ENCODE results near the gene VENTX.

The VENTX gene

DNA sequence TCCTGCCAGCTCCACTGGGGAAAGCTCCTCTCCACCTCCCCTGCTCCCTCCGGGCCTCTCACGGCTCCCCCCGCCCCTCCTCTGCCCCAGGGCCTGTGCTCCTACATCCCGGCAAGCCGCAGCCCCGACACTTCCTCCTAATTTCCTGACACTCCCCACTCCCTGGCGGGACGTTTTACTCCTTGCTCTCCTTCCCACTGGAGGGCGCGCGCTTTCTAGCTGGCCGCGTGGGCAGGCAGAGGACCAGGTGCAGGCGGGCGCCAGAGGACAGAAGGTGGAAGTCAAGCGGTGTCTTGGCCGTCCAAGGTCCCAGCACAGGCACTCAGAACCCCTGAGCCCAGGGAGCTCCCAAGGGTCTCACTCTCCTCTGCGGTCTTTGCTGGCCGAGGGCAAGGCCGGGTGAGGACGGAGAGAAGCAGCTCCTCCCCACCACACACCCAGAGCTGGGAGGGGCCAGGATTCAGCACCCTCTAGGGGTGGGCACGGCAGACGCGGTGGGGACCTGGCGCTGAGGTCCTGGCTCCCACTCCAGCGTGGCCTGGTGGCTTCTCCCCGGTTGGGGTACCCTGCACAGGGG lies 19.9 kb downstream of the VENTX start:
- peak overlapping the region; percentile 16; the same call in 1 of the 2 replicates for H3K4me3 ChIP-seq (ENCODE audit: low read length)
- H3K27me3 ChIP-seq (ENCODE audit: control insufficient read depth, insufficient read depth, low read length): no peaks in the 10 kb centered on the region
- DNase-seq (ENCODE audit: low read depth, low spot score): no peak
- WGBS (ENCODE audit: insufficient coverage, insufficient read length): no CpG with 5 or more reads among the region's 27 CpGs
- H3K27ac ChIP-seq (ENCODE audit: low read length): no peak overlapping the region
- no peaks in the 10 kb centered on the region for H3K9me3 ChIP-seq (ENCODE audit: control insufficient read depth, insufficient read depth, low read length)
- no peaks in the 10 kb centered on the region; the same call in 1 of the 2 replicates for H3K36me3 ChIP-seq (ENCODE audit: control insufficient read depth, insufficient read depth, low read length)
- peaks cover 11% of the 10 kb centered on the region for H3K4me1 ChIP-seq (ENCODE audit: control insufficient read depth, insufficient read depth, low read length)

DNA sequence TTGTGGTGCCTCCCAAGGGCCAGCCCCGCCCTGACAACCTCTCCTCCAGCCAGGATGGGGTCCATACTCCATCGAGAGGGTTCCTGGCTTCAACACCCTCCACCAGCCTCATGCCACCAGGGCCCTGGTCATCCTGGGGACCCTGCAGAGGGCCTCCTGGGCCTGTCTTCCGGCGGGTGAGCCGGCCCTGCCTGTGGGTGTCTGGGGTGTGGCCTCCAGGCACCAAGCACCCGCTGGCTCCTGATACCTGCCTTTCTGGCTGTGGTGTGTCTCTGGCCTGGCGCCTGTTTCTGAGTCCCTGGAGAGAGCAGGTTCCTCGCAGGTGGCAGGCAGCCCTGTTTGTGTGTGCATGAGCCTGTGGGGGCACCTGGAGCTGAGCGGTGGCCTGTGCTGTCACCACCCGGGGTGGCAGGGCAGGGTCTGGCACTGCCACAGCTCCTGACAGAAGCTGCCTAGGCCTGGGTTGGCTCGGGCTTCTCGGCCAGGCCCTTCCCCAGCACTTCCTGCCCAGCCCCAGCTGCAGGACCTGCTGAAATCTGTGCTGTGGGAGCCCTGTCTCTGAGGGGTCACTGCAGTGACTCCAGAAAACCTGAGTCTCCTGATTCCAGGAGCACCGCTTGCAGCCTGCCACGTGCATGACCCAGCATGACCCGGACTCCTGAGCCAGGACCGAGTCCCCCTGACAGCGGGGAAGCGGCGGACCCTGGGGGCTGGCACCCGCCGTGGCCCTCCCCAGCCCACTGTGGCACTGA lies 20.6 kb downstream of the VENTX start:
- Histone ChIP-seq H3K36me3 (ENCODE audit: control insufficient read depth, insufficient read depth, low read length) (no peaks in the 10 kb centered on the region; the same call in 1 of the 2 replicates), H3K4me1 (ENCODE audit: control insufficient read depth, insufficient read depth, low read length) (peaks cover 11% of the 10 kb centered on the region), H3K27me3 (ENCODE audit: control insufficient read depth, insufficient read depth, low read length) (no peaks in the 10 kb centered on the region), H3K4me3 (ENCODE audit: low read length) (no peak overlapping the region), H3K27ac (ENCODE audit: low read length) (no peak overlapping the region), H3K9me3 (ENCODE audit: control insufficient read depth, insufficient read depth, low read length) (no peaks in the 10 kb centered on the region)
- no peak for DNase-seq (ENCODE audit: low read depth, low spot score)
- no CpG with 5 or more reads among the region's 21 CpGs for WGBS (ENCODE audit: insufficient coverage, insufficient read length)

DNA sequence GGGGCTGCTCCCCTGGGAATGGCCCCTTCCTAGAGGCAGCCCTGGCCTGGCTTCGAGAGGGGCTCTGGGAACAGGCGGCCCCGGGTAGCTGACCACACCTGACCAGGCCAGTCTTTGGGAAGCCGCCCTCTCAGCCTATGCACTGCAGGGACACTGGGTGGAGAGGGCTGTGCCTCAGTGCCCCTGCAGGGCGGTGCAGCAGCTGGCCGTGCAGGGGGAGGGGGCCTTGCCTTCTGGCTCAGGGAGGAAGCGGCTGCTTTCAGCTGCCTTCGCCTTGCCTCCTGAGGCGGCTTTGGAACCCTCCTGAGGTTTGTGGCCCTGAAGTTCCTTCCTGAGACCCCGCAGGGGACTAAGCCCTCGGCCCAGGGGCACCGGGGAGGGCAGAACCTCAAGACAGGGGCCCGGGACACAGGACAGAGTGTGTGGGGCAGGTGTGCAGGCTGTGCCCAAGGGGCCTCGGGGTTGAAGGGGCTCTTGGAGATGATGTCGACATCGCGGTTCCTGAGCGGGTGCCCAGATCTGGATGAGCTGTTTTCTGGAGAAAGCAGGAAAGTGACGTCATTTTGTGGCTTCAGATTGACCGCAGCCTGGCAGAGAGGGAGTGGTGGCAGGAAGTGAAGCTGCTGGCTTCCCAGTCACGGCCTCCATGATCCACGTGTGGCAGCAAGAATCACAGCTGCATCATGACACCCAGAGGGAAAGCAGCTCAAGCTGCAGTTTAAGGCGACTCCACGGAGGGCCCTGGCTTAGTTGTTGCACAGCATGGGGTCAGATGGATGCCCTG lies 21.4 kb downstream of the VENTX start:
- Histone ChIP-seq H3K4me1 (ENCODE audit: control insufficient read depth, insufficient read depth, low read length) (peaks cover 11% of the 10 kb centered on the region), H3K9me3 (ENCODE audit: control insufficient read depth, insufficient read depth, low read length) (no peaks in the 10 kb centered on the region), H3K27me3 (ENCODE audit: control insufficient read depth, insufficient read depth, low read length) (no peaks in the 10 kb centered on the region), H3K27ac (ENCODE audit: low read length) (no peak overlapping the region), H3K36me3 (ENCODE audit: control insufficient read depth, insufficient read depth, low read length) (no peaks in the 10 kb centered on the region; the same call in 1 of the 2 replicates), H3K4me3 (ENCODE audit: low read length) (no peak overlapping the region)
- no peak for DNase-seq (ENCODE audit: low read depth, low spot score)
- WGBS (ENCODE audit: insufficient coverage, insufficient read length): no CpG with 5 or more reads among the region's 24 CpGs

DNA sequence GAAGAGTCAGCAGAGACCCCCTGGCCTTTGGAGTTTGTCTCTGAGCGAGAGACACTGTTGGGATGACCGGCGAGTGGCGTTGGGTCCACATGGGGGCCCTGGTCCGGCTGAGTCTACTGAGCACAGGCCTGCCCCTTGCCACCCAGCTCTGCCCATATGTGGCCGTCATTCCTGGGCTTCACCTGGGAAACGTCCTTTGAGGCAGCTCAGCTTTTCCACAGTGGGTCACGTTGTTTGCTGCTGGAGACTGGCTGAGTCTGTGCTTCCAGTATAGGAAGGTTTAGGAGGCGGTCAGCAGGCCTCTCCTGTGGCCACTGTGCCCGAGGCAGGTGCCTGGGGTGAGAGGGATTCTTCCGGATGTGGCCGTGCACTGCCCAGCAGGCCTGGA lies 21.9 kb downstream of the VENTX start:
- Histone ChIP-seq H3K27me3 (ENCODE audit: control insufficient read depth, insufficient read depth, low read length) (no peaks in the 10 kb centered on the region), H3K4me3 (ENCODE audit: low read length) (no peak overlapping the region), H3K9me3 (ENCODE audit: control insufficient read depth, insufficient read depth, low read length) (no peaks in the 10 kb centered on the region), H3K36me3 (ENCODE audit: control insufficient read depth, insufficient read depth, low read length) (no peaks in the 10 kb centered on the region; the same call in 1 of the 2 replicates), H3K4me1 (ENCODE audit: control insufficient read depth, insufficient read depth, low read length) (peaks cover 11% of the 10 kb centered on the region), H3K27ac (ENCODE audit: low read length) (no peak overlapping the region)
- no peak for DNase-seq (ENCODE audit: low read depth, low spot score)
- no CpG with 5 or more reads among the region's 12 CpGs for WGBS (ENCODE audit: insufficient coverage, insufficient read length)

DNA sequence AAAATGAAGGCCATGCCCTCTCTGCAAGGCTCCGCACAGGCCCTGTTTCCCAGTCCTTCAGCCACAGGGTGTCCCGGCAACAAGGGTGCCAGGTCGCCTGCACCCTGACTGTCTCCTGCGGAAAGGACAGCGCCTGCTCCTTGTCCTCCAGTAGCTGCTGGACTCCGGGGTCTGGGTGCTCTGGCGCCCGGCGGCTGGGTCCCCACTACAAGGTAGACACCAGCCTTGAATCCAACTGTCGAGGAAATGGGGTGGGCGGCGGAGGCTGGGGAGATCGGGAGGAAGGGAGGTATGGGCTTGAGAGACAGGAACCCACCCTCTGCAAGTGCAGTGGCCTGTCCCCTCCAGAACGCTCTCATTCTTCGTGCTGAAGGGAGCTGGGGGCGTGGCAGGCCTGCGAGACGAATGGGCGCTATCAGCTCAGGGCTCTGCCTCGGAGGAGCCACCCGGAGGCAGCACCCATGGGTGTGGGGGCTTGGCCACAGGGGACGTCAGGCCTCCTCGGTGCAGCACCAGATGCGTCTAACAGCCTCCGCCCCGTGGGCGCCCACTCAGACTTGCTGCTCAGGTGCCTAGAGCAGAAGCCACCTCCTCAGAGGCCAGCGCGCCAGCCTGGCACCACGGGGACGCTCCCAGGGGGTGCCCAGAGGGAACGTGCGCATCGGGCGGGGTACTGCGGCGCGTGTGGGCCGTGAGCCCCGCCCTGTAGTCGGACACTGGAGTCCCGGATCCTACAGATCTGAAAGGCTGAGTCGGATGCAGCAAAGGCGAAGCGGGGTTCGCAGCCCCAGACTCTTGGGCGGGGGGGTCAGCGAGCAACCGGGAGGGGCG lies 23.5 kb downstream of the VENTX start:
- no CpG with 5 or more reads among the region's 50 CpGs for WGBS (ENCODE audit: insufficient coverage, insufficient read length)
- Histone ChIP-seq H3K27ac (ENCODE audit: low read length) (no peak overlapping the region), H3K27me3 (ENCODE audit: control insufficient read depth, insufficient read depth, low read length) (no peaks in the 10 kb centered on the region), H3K4me3 (ENCODE audit: low read length) (peak overlapping the region; percentile 82; the same call in 1 of the 2 replicates), H3K4me1 (ENCODE audit: control insufficient read depth, insufficient read depth, low read length) (peaks cover 11% of the 10 kb centered on the region), H3K36me3 (ENCODE audit: control insufficient read depth, insufficient read depth, low read length) (no peaks in the 10 kb centered on the region; the same call in 1 of the 2 replicates), H3K9me3 (ENCODE audit: control insufficient read depth, insufficient read depth, low read length) (no peaks in the 10 kb centered on the region)
- no peak for DNase-seq (ENCODE audit: low read depth, low spot score)

DNA sequence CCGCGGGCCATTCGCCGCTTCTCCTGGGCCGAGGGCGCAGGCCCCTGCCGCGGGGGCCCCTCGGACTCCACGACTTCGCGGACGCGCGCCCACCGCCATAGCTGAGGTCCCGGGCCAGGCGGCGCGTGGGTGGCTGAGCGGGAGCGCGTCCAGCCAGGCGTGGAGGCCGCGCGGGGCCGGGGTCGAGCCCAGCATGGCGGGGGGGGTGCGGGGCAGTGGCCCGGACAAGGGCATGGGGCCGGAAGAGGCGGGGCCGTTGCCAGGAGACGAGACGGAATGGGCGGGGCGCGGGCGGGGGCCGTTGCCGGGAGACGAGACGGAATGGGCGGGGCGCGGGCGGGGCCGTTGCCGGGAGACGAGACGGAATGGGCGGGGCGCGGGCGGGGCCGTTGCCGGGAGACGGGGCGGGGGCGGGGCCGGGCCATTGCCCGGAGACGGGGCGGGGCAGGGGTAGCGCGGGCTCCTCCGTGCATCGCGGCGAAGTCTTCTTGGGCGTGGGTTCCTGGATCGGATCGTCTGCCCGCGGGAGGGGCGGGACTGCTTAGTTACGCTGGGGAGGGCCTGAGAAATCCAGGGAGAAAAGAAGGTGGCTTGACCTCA lies 24.2 kb downstream of the VENTX start:
- Histone ChIP-seq H3K36me3 (ENCODE audit: control insufficient read depth, insufficient read depth, low read length) (no peaks in the 10 kb centered on the region; the same call in 1 of the 2 replicates), H3K27ac (ENCODE audit: low read length) (no peak overlapping the region), H3K4me1 (ENCODE audit: control insufficient read depth, insufficient read depth, low read length) (peaks cover 11% of the 10 kb centered on the region), H3K27me3 (ENCODE audit: control insufficient read depth, insufficient read depth, low read length) (no peaks in the 10 kb centered on the region), H3K4me3 (ENCODE audit: low read length) (peak overlapping the region; percentile 82), H3K9me3 (ENCODE audit: control insufficient read depth, insufficient read depth, low read length) (no peaks in the 10 kb centered on the region)
- no peak for DNase-seq (ENCODE audit: low read depth, low spot score)
- no CpG with 5 or more reads among the region's 79 CpGs for whole genome bisulfite sequencing (ENCODE audit: insufficient coverage, insufficient read length)

DNA sequence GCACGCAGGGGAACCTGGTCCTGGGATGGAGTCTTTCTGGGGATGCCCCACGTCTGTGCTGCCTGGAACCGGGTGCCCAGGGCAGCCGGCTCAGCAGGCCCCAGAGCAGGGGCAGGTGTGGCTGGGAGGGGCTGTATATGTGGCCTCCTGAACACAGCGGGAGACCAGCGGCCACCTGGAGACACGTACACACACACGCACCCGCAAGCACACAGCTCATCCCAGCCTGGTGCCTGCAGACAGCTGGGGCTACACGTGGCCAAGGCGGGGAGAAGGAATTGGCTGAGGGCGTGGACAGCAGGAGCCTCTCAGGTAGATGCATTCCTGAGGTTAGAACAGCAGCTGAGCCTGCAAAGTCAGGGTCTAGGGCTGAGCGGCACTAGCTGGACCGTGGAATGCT lies 25.0 kb downstream of the VENTX start:
- no peak for DNase-seq (ENCODE audit: low read depth, low spot score)
- Histone ChIP-seq H3K4me3 (ENCODE audit: low read length) (no peak overlapping the region), H3K27ac (ENCODE audit: low read length) (no peak overlapping the region), H3K27me3 (ENCODE audit: control insufficient read depth, insufficient read depth, low read length) (no peaks in the 10 kb centered on the region), H3K36me3 (ENCODE audit: control insufficient read depth, insufficient read depth, low read length) (no peaks in the 10 kb centered on the region; the same call in 1 of the 2 replicates), H3K4me1 (ENCODE audit: control insufficient read depth, insufficient read depth, low read length) (peaks cover 10% of the 10 kb centered on the region), H3K9me3 (ENCODE audit: control insufficient read depth, insufficient read depth, low read length) (no peaks in the 10 kb centered on the region)
- no CpG with 5 or more reads among the region's 14 CpGs for WGBS (ENCODE audit: insufficient coverage, insufficient read length)

DNA sequence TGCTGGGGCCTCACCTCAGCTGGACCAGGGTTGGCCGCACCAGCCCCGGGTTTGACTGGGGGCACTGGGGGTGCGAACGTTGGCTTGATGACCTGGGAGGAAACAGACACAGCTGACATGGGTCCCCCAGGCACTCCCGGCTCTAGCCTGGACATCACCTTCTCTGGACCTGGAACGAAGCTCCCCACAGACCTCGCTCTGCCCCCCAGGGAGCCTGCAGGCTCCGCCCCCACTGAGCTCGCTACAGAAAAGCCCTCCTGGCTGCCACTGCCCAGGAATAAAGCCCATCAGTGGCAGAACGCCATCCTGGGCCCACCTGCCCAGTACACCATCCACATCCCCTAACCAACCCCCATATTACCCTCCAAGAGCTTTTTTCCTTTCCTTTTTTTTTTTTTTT lies 26.0 kb downstream of the VENTX start:
- WGBS (ENCODE audit: insufficient coverage, insufficient read length): no CpG with 5 or more reads among the region's 10 CpGs
- Histone ChIP-seq H3K27me3 (ENCODE audit: control insufficient read depth, insufficient read depth, low read length) (no peaks in the 10 kb centered on the region), H3K4me3 (ENCODE audit: low read length) (no peak overlapping the region), H3K27ac (ENCODE audit: low read length) (no peak overlapping the region), H3K9me3 (ENCODE audit: control insufficient read depth, insufficient read depth, low read length) (no peaks in the 10 kb centered on the region), H3K4me1 (ENCODE audit: control insufficient read depth, insufficient read depth, low read length) (peaks cover 4% of the 10 kb centered on the region), H3K36me3 (ENCODE audit: control insufficient read depth, insufficient read depth, low read length) (no peaks in the 10 kb centered on the region; the same call in 1 of the 2 replicates)
- DNase-seq (ENCODE audit: low read depth, low spot score): no peak

DNA sequence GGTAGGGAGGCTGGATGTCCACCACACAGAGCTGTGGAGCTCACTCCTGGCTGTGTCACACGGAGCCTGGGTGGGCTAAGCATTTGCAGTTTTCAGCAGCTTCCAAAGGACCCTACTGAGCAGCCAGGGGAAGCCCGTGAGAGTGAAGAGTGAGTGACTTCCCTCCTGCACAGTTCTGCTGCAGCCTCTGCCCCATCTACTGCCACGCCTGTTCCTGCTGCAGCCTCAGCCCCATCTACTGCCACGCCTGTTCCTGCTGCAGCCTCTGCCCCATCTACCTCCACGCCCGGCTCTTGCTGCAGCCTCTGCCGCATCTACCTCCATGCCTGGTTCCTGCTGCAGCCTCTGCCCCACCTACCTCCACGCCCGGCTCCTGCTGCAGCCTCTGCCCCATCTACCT lies 26.8 kb downstream of the VENTX start:
- no peaks in the 10 kb centered on the region for H3K27me3 ChIP-seq (ENCODE audit: control insufficient read depth, insufficient read depth, low read length)
- H3K4me1 ChIP-seq (ENCODE audit: control insufficient read depth, insufficient read depth, low read length): peaks cover 3% of the 10 kb centered on the region
- no CpG with 5 or more reads among the region's 9 CpGs for WGBS (ENCODE audit: insufficient coverage, insufficient read length)
- H3K27ac ChIP-seq (ENCODE audit: low read length): no peak overlapping the region
- no peak overlapping the region for H3K4me3 ChIP-seq (ENCODE audit: low read length)
- no peak for DNase-seq (ENCODE audit: low read depth, low spot score)
- H3K36me3 ChIP-seq (ENCODE audit: control insufficient read depth, insufficient read depth, low read length): no peaks in the 10 kb centered on the region
- H3K9me3 ChIP-seq (ENCODE audit: control insufficient read depth, insufficient read depth, low read length): no peaks in the 10 kb centered on the region

Measured in iPS DF 6.9 (cell line).